Breast epithelium (tissue), 4 donors: ENCODE data around the gene DZIP1. TPM values are rescaled to one million over a fixed set of nuclear protein-coding genes. Genes with fewer than 3 reads are reported as not detected.
"Not testable (repeated sequence)": the region's sequence is repeated elsewhere in the genome, so short reads cannot be mapped to it uniquely, and the experiment has no call there.

Experiments used
- DNase-seq, 2 donors: peaks; one replicate each; pipeline ENCODE4 v3.0.0-alpha.2; 2019; ENCODE audit warnings: low spot score in 2 of 2
- H3K27ac ChIP-seq, 2 donors: fragments of 200-600 bp; sonication (generic) in 1 of 2; one replicate each; pipeline ENCODE4 v1.5.1; 2016 to 2019; ENCODE audit warnings: mild to moderate bottlenecking in 1 of 2
- H3K27me3 ChIP-seq, 2 donors: fragments of 200-600 bp; sonication (generic) in 1 of 2; one replicate each; pipeline versions ENCODE4 v1.5.1 to v1.6.0; 2017 to 2019; ENCODE audit warnings: control low read depth in 1 of 2, mild to moderate bottlenecking in 1 of 2
- H3K36me3 ChIP-seq: fragments of 200-600 bp; one replicate; pipeline ENCODE4 v1.5.1; 2019
- H3K4me1 ChIP-seq, 2 donors: fragments of 200-600 bp; sonication (generic); one replicate each; pipeline ENCODE4 v1.5.1; 2016 to 2019; ENCODE audit warnings: control low read depth in 1 of 2
- H3K4me3 ChIP-seq, 3 donors: fragments of 200-600 bp; sonication (generic); 1 replicate in 2 of 3; 2 replicates in 1 of 3; pipeline ENCODE4 v1.5.1; 2016 to 2019; ENCODE audit warnings: mild to moderate bottlenecking in 3 of 3, moderate library complexity in 2 of 3
- H3K9me3 ChIP-seq, 2 donors: fragments of 200-600 bp; sonication (generic) in 1 of 2; one replicate each; pipeline ENCODE4 v1.5.1; 2016 to 2019; ENCODE audit warnings: control low read depth in 1 of 2
- POLR2A ChIP-seq: fragments of 450-650 bp; IDR thresholded peaks from one replicate; pipeline ENCODE4 v1.6.1; 2016; ENCODE audit warnings: antibody characterized with exemption, mild to moderate bottlenecking, moderate library complexity
- POLR2AphosphoS5 ChIP-seq, 3 donors: sonication (generic); formaldehyde crosslinking; IDR thresholded peaks; one replicate each; pipeline ENCODE4 v1.6.1; 2017; ENCODE audit warnings: antibody characterized with exemption in 3 of 3
- intact Hi-C: fragments of 100-400 bp; cut with DNase I; formaldehyde crosslinking; loops from one replicate; pipeline ENCODE4 v1.15.1; 2023; ENCODE audit warnings: low total_unique reads
- total RNA-seq, 3 donors: library from RNA; depleted of rRNA; stranded (reverse); fragments of >200 nt; gene quantifications; one replicate each; pipeline ENCODE4 v1.1.0, GENCODE V29; 2016
- TF ChIP-seq, protein P1 (sequence below), 3 donors: fragments of 450-650 bp; IDR thresholded peaks; one replicate each; pipeline ENCODE4 v1.5.1; 2016 to 2017; ENCODE audit warnings: antibody characterized with exemption in 3 of 3, mild to moderate bottlenecking in 3 of 3, moderate library complexity in 3 of 3

DZIP1 gene
- total RNA-seq, 3 donors from 2014 or later = 10.2 to 20.3 (median 10.4) TPM

DNA sequence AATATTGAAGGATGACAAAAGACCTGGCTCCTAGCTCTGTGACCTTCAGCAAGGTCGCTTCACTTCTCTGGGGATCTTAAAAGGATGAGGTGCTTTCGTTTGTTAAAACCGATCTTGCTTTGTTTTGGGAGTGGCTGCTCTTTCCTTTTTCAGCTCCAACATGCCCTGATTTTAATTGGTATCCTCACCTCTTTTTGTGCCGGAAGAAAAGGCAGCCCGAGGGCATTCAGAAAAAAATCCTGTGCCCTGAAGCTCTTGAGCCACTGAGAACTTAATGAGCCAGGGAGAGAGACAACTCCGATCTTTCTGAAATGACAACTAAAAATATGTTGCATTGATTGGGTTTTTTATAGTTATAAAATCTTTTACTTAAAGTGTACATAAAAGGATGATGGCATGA is 72.6 kb downstream of the DZIP1 start:
- no peak overlapping the region for H3K4me3 ChIP-seq
- no peaks in the 10 kb centered on the region for H3K4me1 ChIP-seq
- H3K27me3 ChIP-seq = no peaks in the 10 kb centered on the region
- H3K9me3 ChIP-seq = no peaks in the 10 kb centered on the region
- no peak overlapping the region for H3K27ac ChIP-seq
- intact Hi-C loops = no loop called here
- TF ChIP-seq, protein P1, sequence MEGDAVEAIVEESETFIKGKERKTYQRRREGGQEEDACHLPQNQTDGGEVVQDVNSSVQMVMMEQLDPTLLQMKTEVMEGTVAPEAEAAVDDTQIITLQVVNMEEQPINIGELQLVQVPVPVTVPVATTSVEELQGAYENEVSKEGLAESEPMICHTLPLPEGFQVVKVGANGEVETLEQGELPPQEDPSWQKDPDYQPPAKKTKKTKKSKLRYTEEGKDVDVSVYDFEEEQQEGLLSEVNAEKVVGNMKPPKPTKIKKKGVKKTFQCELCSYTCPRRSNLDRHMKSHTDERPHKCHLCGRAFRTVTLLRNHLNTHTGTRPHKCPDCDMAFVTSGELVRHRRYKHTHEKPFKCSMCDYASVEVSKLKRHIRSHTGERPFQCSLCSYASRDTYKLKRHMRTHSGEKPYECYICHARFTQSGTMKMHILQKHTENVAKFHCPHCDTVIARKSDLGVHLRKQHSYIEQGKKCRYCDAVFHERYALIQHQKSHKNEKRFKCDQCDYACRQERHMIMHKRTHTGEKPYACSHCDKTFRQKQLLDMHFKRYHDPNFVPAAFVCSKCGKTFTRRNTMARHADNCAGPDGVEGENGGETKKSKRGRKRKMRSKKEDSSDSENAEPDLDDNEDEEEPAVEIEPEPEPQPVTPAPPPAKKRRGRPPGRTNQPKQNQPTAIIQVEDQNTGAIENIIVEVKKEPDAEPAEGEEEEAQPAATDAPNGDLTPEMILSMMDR (IDR thresholded peaks at IDR 0.05) = no peak
- TF ChIP-seq POLR2AphosphoS5 (IDR thresholded peaks at IDR 0.05) (no peak), POLR2A (no peak)
- no peaks in the 10 kb centered on the region for H3K36me3 ChIP-seq
- no peak for DNase-seq

DNA sequence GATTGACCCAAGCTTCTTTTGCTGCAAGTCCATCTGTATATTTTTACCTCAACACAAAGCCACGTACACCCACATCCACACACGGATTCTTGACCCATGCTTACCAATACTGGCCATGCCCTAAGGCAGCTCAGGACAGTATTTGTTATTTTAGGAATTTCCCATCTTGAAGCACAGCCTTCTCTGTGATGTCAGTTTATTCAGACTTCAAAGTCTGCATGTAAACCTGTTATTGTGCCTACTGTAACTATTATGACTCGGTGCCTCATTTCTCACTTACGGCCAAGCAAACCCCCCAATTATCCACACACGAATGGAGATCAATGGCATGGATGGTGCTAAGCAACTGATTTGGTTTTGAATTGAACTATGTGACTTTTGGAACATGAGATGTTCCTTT is 74.5 kb downstream of the DZIP1 start:
- Histone ChIP-seq H3K27me3 (no peaks in the 10 kb centered on the region), H3K4me3 (no peak overlapping the region), H3K36me3 (no peaks in the 10 kb centered on the region), H3K9me3 (no peaks in the 10 kb centered on the region), H3K27ac (no peak overlapping the region), H3K4me1 (no peaks in the 10 kb centered on the region)
- TF ChIP-seq, protein P1 (IDR thresholded peaks at IDR 0.05) = no peak
- TF ChIP-seq POLR2AphosphoS5 (IDR thresholded peaks at IDR 0.05) = no peak
- no peak for TF ChIP-seq POLR2A
- intact Hi-C loops = no loop called here
- DNase-seq = no peak

DNA sequence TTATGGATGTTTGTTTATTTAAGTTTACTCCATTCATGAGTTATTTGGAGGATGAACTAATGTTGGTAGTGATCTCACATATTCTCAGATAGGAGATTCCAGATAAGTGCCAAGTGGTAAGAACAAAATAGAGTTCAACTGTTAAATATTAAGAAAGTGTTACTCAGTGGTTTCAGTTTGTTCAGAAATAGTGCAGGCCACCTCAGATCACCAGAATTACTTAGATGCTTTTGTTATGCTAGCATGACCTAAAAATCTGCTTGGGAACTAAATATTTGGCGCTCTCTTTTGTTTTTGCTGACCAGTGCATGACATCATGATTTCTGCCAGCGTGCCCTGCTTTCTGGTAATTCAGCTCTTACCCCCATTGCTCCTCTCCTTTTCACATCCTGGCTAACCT is 76.4 kb downstream of the DZIP1 start:
- no peaks in the 10 kb centered on the region for H3K27me3 ChIP-seq
- no peak overlapping the region for H3K4me3 ChIP-seq
- no peak overlapping the region for H3K27ac ChIP-seq
- TF ChIP-seq, protein P1 (IDR thresholded peaks at IDR 0.05) = no peak
- TF ChIP-seq POLR2A (no peak), POLR2AphosphoS5 (IDR thresholded peaks at IDR 0.05) (no peak)
- H3K9me3 ChIP-seq = no peaks in the 10 kb centered on the region
- H3K36me3 ChIP-seq = no peaks in the 10 kb centered on the region
- intact Hi-C loops = no loop called here
- DNase-seq = no peak
- no peaks in the 10 kb centered on the region for H3K4me1 ChIP-seq

DNA sequence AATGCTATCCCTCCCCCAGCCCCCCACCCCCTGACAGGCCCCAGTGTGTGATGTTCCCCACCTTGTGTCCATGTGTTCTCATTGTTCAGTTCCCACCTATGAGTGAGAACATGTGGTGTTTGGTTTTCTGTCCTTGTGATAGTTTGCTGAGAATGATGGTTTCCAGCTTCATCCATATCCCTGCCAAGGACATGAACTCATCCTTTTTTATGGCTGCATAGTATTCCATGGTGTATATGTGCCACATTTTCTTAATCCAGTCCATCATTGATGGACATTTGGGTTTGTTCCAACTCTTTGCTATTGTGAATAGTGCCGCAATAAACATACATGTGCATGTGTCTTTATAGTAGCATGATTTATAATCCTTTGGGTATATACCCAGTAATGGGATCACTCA is 78.7 kb downstream of the DZIP1 start:
- H3K27ac ChIP-seq, H3K27me3 ChIP-seq, H3K36me3 ChIP-seq, H3K4me1 ChIP-seq, DNase-seq, intact Hi-C loops, H3K4me3 ChIP-seq, H3K9me3 ChIP-seq: not testable (repeated sequence)

DNA sequence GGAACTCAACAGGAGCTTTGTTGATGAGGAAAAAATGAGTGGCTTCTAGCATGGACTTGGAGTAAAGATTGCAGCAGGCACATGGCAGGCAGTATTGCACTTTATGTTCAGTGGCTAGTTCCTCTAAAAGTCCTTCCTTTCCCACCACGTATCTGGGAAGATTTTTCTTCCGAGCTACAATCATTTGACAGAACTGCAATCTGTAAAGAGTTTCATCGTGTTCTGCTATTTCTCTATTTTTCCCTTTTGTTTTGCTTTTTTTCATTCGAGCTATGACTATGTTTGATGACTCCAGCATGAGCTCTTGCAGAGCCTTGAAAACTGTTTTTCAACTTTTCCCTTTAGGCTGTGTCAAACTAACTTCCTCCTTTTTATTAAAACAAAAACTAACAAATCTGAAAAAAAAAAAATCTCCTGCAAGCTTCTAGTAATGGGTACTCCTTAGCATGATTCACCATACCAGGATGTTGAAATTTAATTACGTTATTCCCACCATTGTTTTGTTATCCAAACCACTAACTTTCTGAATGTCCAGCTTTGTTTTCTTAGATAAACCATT is 79.7 kb downstream of the DZIP1 start:
- intact Hi-C loops = no loop called here
- no peak for DNase-seq
- Histone ChIP-seq H3K27me3 (no peaks in the 10 kb centered on the region), H3K27ac (no peak overlapping the region), H3K4me3 (no peak overlapping the region), H3K36me3 (no peaks in the 10 kb centered on the region), H3K4me1 (no peaks in the 10 kb centered on the region), H3K9me3 (no peaks in the 10 kb centered on the region)
- TF ChIP-seq POLR2A (no peak), POLR2AphosphoS5 (IDR thresholded peaks at IDR 0.05) (no peak)
- TF ChIP-seq, protein P1 (IDR thresholded peaks at IDR 0.05) = no peak

DNA sequence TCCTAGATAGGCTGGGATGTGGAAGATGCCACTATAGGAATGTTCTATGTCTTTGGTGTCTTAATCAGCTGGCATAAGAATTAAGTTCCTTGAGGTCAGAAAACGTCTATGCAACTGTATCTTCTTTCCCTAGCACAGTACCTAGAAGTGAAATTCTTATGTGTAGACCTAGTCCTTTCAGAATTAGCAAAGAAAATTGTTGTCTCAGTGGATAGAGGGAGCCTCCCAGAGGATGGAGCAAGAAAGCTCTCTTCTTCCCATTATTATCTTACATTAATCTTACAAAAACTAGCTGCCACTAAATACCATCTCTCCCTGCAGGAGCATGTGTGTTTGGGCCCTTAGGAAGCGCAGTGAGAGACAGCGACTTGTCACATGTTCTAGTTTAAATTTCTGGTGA is 80.4 kb downstream of the DZIP1 start:
- Histone ChIP-seq H3K27ac (no peak overlapping the region), H3K36me3 (no peaks in the 10 kb centered on the region), H3K4me3 (no peak overlapping the region), H3K9me3 (no peaks in the 10 kb centered on the region), H3K27me3 (no peaks in the 10 kb centered on the region), H3K4me1 (no peaks in the 10 kb centered on the region)
- no peak for DNase-seq
- intact Hi-C loops = no loop called here
- TF ChIP-seq, protein P1 (IDR thresholded peaks at IDR 0.05) = no peak
